SK-N-SH (cell line): ENCODE measurements around the gene LYPD4. TPM values are rescaled to one million over a fixed set of nuclear protein-coding genes. Genes with fewer than 3 reads are reported as not detected.

Experiments
- CTCF ChIA-PET: fragments of 300-600, 350-600 bp; formaldehyde crosslinking; extraction: SDS; loops from one replicate; lab custom pipeline; 2021; lab: Yijun Ruan, JAX
- POLR2A ChIA-PET: fragments of 350-600 bp; sonication (Branson Sonifier 250); formaldehyde crosslinking; extraction: SDS; loops from one replicate; lab custom pipeline; 2020; ENCODE audit warnings: antibody characterized with exemption, inconsistent platforms; lab: Yijun Ruan, JAX
- DNase-seq: peaks from one replicate; pipeline ENCODE4 v3.0.0; 2012
- H2AFZ ChIP-seq: fragments of 200-600 bp; sonication (generic); 2 replicates; pipeline ENCODE4 v1.8.1; 2016; ENCODE audit warnings: antibody characterized with exemption, mild to moderate bottlenecking, low read depth
- H3F3A ChIP-seq: fragments of 200-600 bp; sonication (generic); replicated peaks from 2 replicates; pipeline ENCODE3; 2016; ENCODE audit warnings: antibody characterized with exemption, mild to moderate bottlenecking; ENCODE audit not compliant: insufficient read depth
- H3K27ac ChIP-seq, 2 experiments: fragments of 200-500 bp in 1 of 2; fragments of 200-600 bp in 1 of 2; sonication (Bioruptor generic) in 1 of 2; sonication (generic), shearing (Covaris generic) in 1 of 2; 2 replicates each; pipeline versions ENCODE4 v1.5.1 to v1.6.1; 2014 to 2016; ENCODE audit warnings: low read depth in 2 of 2, inconsistent platforms in 1 of 2, low read length in 1 of 2, mild to moderate bottlenecking in 1 of 2, mixed read lengths in 1 of 2
- H3K27me3 ChIP-seq: fragments of 200-600 bp; sonication (generic), shearing (Covaris generic); 2 replicates; pipeline ENCODE4 v1.6.1; 2016; ENCODE audit warnings: mixed run types; ENCODE audit not compliant: insufficient read depth
- H3K36me3 ChIP-seq, 2 experiments: fragments of 200-500 bp in 1 of 2; fragments of 200-600 bp in 1 of 2; sonication (Bioruptor generic) in 1 of 2; sonication (generic) in 1 of 2; replicated peaks in 1 of 2; 2 replicates each; pipeline versions ENCODE3 to v1.5.1; 2014 to 2016; ENCODE audit warnings: low read length in 1 of 2, mild to moderate bottlenecking in 1 of 2; ENCODE audit not compliant: insufficient read depth in 2 of 2, control insufficient read depth in 1 of 2
- H3K4me1 ChIP-seq, 2 experiments: fragments of 200-500 bp in 1 of 2; fragments of 200-600 bp in 1 of 2; sonication (Bioruptor generic) in 1 of 2; sonication (generic), shearing (Covaris generic) in 1 of 2; 2 replicates each; pipeline versions ENCODE4 v1.5.1 to v1.6.1; 2014 to 2016; ENCODE audit warnings: low read depth in 1 of 2, low read length in 1 of 2, mixed run types in 1 of 2; ENCODE audit not compliant: insufficient read depth in 2 of 2, control insufficient read depth in 1 of 2
- H3K4me2 ChIP-seq: fragments of 200-600 bp; sonication (generic), shearing (Covaris generic); 2 replicates; pipeline ENCODE4 v1.6.1; 2017; ENCODE audit warnings: mixed run types
- H3K4me3 ChIP-seq, 2 experiments: fragments of 200-500 bp in 1 of 2; fragments of 200-600 bp in 1 of 2; sonication (Bioruptor generic) in 1 of 2; sonication (generic), shearing (Covaris generic) in 1 of 2; 2 replicates each; pipeline versions ENCODE4 v1.5.1 to v1.8.1; 2014 to 2016; ENCODE audit warnings: low read depth in 2 of 2, inconsistent platforms in 1 of 2, low read length in 1 of 2, mild to moderate bottlenecking in 1 of 2, mixed read lengths in 1 of 2, moderate library complexity in 1 of 2
- H3K79me2 ChIP-seq: fragments of 200-600 bp; sonication (generic); 2 replicates; pipeline ENCODE4 v1.8.1; 2017; ENCODE audit warnings: mild to moderate bottlenecking; ENCODE audit not compliant: insufficient read depth
- H3K9ac ChIP-seq: fragments of 200-600 bp; sonication (generic); 2 replicates; pipeline ENCODE4 v1.6.1; 2017; ENCODE audit warnings: mixed run types
- H3K9me2 ChIP-seq: fragments of 200-600 bp; sonication (generic); 2 replicates; pipeline ENCODE4 v1.6.1; 2017; ENCODE audit warnings: mixed run types
- H3K9me3 ChIP-seq: fragments of 200-600 bp; sonication (generic); 2 replicates; pipeline ENCODE4 v1.6.1; 2017; ENCODE audit warnings: mixed run types, mild to moderate bottlenecking, moderate library complexity
- H4K20me1 ChIP-seq: fragments of 200-600 bp; sonication (generic); 2 replicates; pipeline ENCODE4 v1.6.1; 2017; ENCODE audit warnings: mild to moderate bottlenecking, mixed run types; ENCODE audit not compliant: insufficient read depth
- CHD2 ChIP-seq: fragments of 150-350 bp; IDR thresholded peaks from 2 replicates; pipeline ENCODE4 v1.6.1; 2018; ENCODE audit warnings: low read length; ENCODE audit not compliant: partially characterized antibody
- ELF1 ChIP-seq: IDR thresholded peaks from 2 replicates; pipeline ENCODE4 v1.4.0; 2012
- EZH2phosphoT487 ChIP-seq: fragments of 200-600 bp; sonication (generic); IDR thresholded peaks from 2 replicates; pipeline ENCODE4 v1.6.1; 2017; ENCODE audit warnings: low read depth, mixed run types, mild to moderate bottlenecking, antibody characterized with exemption, moderate library complexity, borderline replicate concordance
- GATA2 ChIP-seq: sonication (generic); formaldehyde crosslinking; IDR thresholded peaks from 2 replicates; pipeline ENCODE4 v1.5.0; 2020; ENCODE audit warnings: mild to moderate bottlenecking, missing genetic modification reagents
- NFIC ChIP-seq: IDR thresholded peaks from 2 replicates; pipeline ENCODE4 v1.4.0; 2012; ENCODE audit warnings: borderline replicate concordance
- RCOR1 ChIP-seq: fragments of 150-350 bp; IDR thresholded peaks from 2 replicates; pipeline ENCODE4 v1.6.1; 2017; ENCODE audit warnings: antibody characterized with exemption, low read length
- RFX5 ChIP-seq: IDR thresholded peaks from 2 replicates; pipeline ENCODE4 v1.6.1; 2012; ENCODE audit warnings: mild to moderate bottlenecking, improper control_type of control experiment, low read length
- TAF1 ChIP-seq: IDR thresholded peaks from 2 replicates; pipeline ENCODE4 v1.6.1; 2012; ENCODE audit warnings: low read depth, mild to moderate bottlenecking, low read length, moderate library complexity, borderline replicate concordance
- USF1 ChIP-seq: IDR thresholded peaks from 2 replicates; pipeline ENCODE4 v1.4.0; 2012; ENCODE audit warnings: low read depth, borderline replicate concordance
- YY1 ChIP-seq: IDR thresholded peaks from 2 replicates; pipeline ENCODE4 v1.4.0; 2012; ENCODE audit warnings: low read depth, mild to moderate bottlenecking
- WGBS: methylation state at CpG from one replicate; pipeline ENCODE4 v1.1.6; 2017; ENCODE audit warnings: low lambda C conversion rate; 5-methylcytosine and 5-hydroxymethylcytosine counted together
- polyA plus RNA-seq, 3 experiments: library from polyadenylated mRNA; depleted of rRNA; stranded (reverse); fragments of >200 nt; gene quantifications; 2 replicates each; pipeline ENCODE4 v1.2.3, GENCODE V29; 2012

Gene LYPD4
- polyA plus RNA-seq, 1 of the 3 experiments (the other 2 are of a cell fraction) = not detected

- peaks cover 41 to 42% of the 10 kb centered on the region in 2 experiments for H3K4me1 ChIP-seq
- CTCF ChIA-PET = interaction anchor here (0.8 to 4.5 kb wide), 4 partner anchors 10 to 246 kb away, joined by 3 to 34 read pairs (median 6); no protein-coding TSS in a partner anchor
- peak overlapping the region; percentile 98 for H3K9ac ChIP-seq
- DNase-seq = no peak
- 70% methylated on average over 2 of the region's 2 CpGs for WGBS
- H3K9me3 ChIP-seq = no peaks in the 10 kb centered on the region
- peaks cover 75% of the 10 kb centered on the region for H3K79me2 ChIP-seq
- no peaks in the 10 kb centered on the region for H3K9me2 ChIP-seq
- peaks cover 64% of the 10 kb centered on the region for H4K20me1 ChIP-seq
- no peak overlapping the region for H2AFZ ChIP-seq
- H3K27me3 ChIP-seq = no peaks in the 10 kb centered on the region
- H3K4me3 ChIP-seq = peak overlapping the region; percentile 83 to 93; a peak in 3 of 4 replicates
- POLR2A ChIA-PET = interaction anchor here (0.6 to 2.0 kb wide), 2 partner anchors 11 to 126 kb away, joined by 3 to 14 read pairs; no protein-coding TSS in a partner anchor
- peaks cover 37% of the 10 kb centered on the region for H3F3A ChIP-seq
- peak overlapping the region; percentile 88 for H3K4me2 ChIP-seq
- H3K36me3 ChIP-seq = peaks cover 50 to 68% of the 10 kb centered on the region in 2 experiments
- TF ChIP-seq RCOR1 (no peak), RFX5 (no peak), NFIC (no peak), EZH2phosphoT487 (no peak), ELF1 (no peak), GATA2 (CRISPR knock-in tag) (no peak), CHD2 (no peak), TAF1 (no peak), YY1 (no peak)
- TF ChIP-seq, all 33 proteins: peak for 0
- no peak overlapping the region for H3K27ac ChIP-seq
Measured at GRCh38 chr19:41862445-41862986, 18.0 kb upstream of the LYPD4 start.

GRCh38 chr19:41861846-41862245 lies 17.4 kb upstream of the LYPD4 start:
- peaks cover 57% of the 10 kb centered on the region for H4K20me1 ChIP-seq
- H3K9me2 ChIP-seq = no peaks in the 10 kb centered on the region
- TF ChIP-seq TAF1 = no peak
- TF ChIP-seq USF1 = no peak
- CTCF ChIA-PET = interaction anchor here (0.8 to 4.5 kb wide), 5 partner anchors 11 to 246 kb away, joined by 3 to 34 read pairs (median 9); partner anchors contain the start of gene ARHGEF1
- peaks cover 30% of the 10 kb centered on the region for H3F3A ChIP-seq
- no peak for DNase-seq
- POLR2A ChIA-PET = interaction anchor here (0.6 kb wide), 1 partner anchor 126 kb away, joined by 3 read pairs; no protein-coding TSS in a partner anchor
- H3K79me2 ChIP-seq = peaks cover 68% of the 10 kb centered on the region
- H3K9me3 ChIP-seq = no peaks in the 10 kb centered on the region
- H3K36me3 ChIP-seq = peaks cover 49 to 63% of the 10 kb centered on the region in 2 experiments
- peak overlapping the region; percentile 83 to 93 for H3K4me3 ChIP-seq
- H2AFZ ChIP-seq = no peak overlapping the region
- no peak overlapping the region for H3K27ac ChIP-seq
- peak overlapping the region; percentile 98 for H3K9ac ChIP-seq
- WGBS = 70% methylated on average over 9 of the region's 9 CpGs
- H3K4me2 ChIP-seq = peak overlapping the region; percentile 88
- peaks cover 41 to 42% of the 10 kb centered on the region in 2 experiments for H3K4me1 ChIP-seq
- no peaks in the 10 kb centered on the region for H3K27me3 ChIP-seq
